CD14-positive monocyte (primary cell): ENCODE data around the gene NT5C1A. TPM values are rescaled to one million over a fixed set of nuclear protein-coding genes. Genes with fewer than 3 reads are reported as not detected.
A peak's percentile ranks its signal among the peaks of the same experiment; 100 is the strongest.

Source experiments
- DNase-seq, 3 donors: peaks; one replicate each; pipeline ENCODE4 v3.0.0-alpha.2; 2011 to 2022
- H2AFZ ChIP-seq: 2 replicates; pipeline ENCODE4 v1.6.0; 2012; ENCODE audit warnings: mild to moderate bottlenecking, low read depth, low read length, inconsistent platforms; ENCODE audit not compliant: insufficient read depth, poor library complexity, severe bottlenecking
- H3K27ac ChIP-seq, 2 donors: 1 replicate in 1 of 2; 2 replicates in 1 of 2; pipeline ENCODE4 v1.5.1; 2012 to 2013; ENCODE audit warnings: low read length in 2 of 2, control low read depth in 1 of 2, inconsistent platforms in 1 of 2, low read depth in 1 of 2, mild to moderate bottlenecking in 1 of 2
- H3K27me3 ChIP-seq, 2 donors: one replicate each; pipeline versions ENCODE4 v1.6.0 to v1.6.1; 2011 to 2013; ENCODE audit warnings: low read length in 2 of 2; ENCODE audit not compliant: control insufficient read depth in 2 of 2, insufficient read depth in 2 of 2
- H3K36me3 ChIP-seq, 2 donors: replicated peaks in 1 of 2; 1 replicate in 1 of 2; 2 replicates in 1 of 2; pipeline versions ENCODE4 v1.5.1 to v1.6.1; 2012 to 2013; ENCODE audit warnings: low read length in 2 of 2, control low read depth in 1 of 2, inconsistent platforms in 1 of 2, mild to moderate bottlenecking in 1 of 2; ENCODE audit not compliant: insufficient read depth in 2 of 2, control insufficient read depth in 1 of 2
- H3K4me1 ChIP-seq, 2 donors: 1 replicate in 1 of 2; 2 replicates in 1 of 2; pipeline versions ENCODE4 v1.5.1 to v1.6.1; 2012 to 2013; ENCODE audit warnings: low read length in 2 of 2, control low read depth in 1 of 2, inconsistent platforms in 1 of 2, mild to moderate bottlenecking in 1 of 2, moderate library complexity in 1 of 2; ENCODE audit not compliant: insufficient read depth in 2 of 2, control insufficient read depth in 1 of 2
- H3K4me2 ChIP-seq: replicated peaks from 2 replicates; pipeline ENCODE3; 2012; ENCODE audit warnings: low read length, moderate library complexity, mild to moderate bottlenecking; ENCODE audit not compliant: poor library complexity, severe bottlenecking; ENCODE audit errors: extremely low read depth
- H3K4me3 ChIP-seq, 3 experiments: fragments of 200-600 bp in 1 of 3; sonication (generic) in 1 of 3; replicated peaks in 1 of 3; 1 replicate in 2 of 3; 2 replicates in 1 of 3; pipeline ENCODE4 v1.5.1; 2011 to 2013; ENCODE audit warnings: low read length in 3 of 3, mild to moderate bottlenecking in 3 of 3, control low read depth in 2 of 3, low read depth in 2 of 3, inconsistent platforms in 1 of 3, moderate library complexity in 1 of 3
- H3K79me2 ChIP-seq: 2 replicates; pipeline ENCODE4 v1.6.0; 2012; ENCODE audit warnings: mild to moderate bottlenecking, control low read depth, inconsistent platforms, low read length, moderate library complexity; ENCODE audit not compliant: insufficient read depth
- H3K9ac ChIP-seq: 2 replicates; pipeline ENCODE4 v1.6.0; 2017; ENCODE audit warnings: low read length, mild to moderate bottlenecking; ENCODE audit not compliant: insufficient read depth, poor library complexity, severe bottlenecking
- H3K9me3 ChIP-seq, 2 donors: replicated peaks in 1 of 2; 1 replicate in 1 of 2; 2 replicates in 1 of 2; pipeline versions ENCODE4 v1.5.1 to v1.6.1; 2012 to 2013; ENCODE audit warnings: low read length in 2 of 2, control low read depth in 1 of 2; ENCODE audit not compliant: control insufficient read depth in 1 of 2, insufficient read depth in 1 of 2
- H4K20me1 ChIP-seq: 2 replicates; pipeline ENCODE4 v1.6.0; 2012; ENCODE audit warnings: mild to moderate bottlenecking, low read length, control low read depth, moderate library complexity; ENCODE audit not compliant: insufficient read depth
- H3K27ac Mint-ChIP-seq, 7 donors: one replicate each; pipeline ENCODE4 v1.8.0; 2020; ENCODE audit warnings: mild to moderate bottlenecking in 7 of 7, mixed read lengths in 7 of 7, moderate library complexity in 6 of 7, inconsistent platforms in 2 of 7
- H3K27me3 Mint-ChIP-seq, 3 donors: one replicate each; pipeline ENCODE4 v1.8.0; 2021 to 2022; ENCODE audit warnings: low read depth in 3 of 3, mild to moderate bottlenecking in 3 of 3, mixed read lengths in 3 of 3, moderate library complexity in 3 of 3, inconsistent platforms in 1 of 3
- H3K36me3 Mint-ChIP-seq, 2 donors: one replicate each; pipeline ENCODE4 v1.8.0; 2020; ENCODE audit warnings: mixed read lengths in 2 of 2, inconsistent platforms in 1 of 2, mild to moderate bottlenecking in 1 of 2
- H3K4me1 Mint-ChIP-seq: one replicate; pipeline ENCODE4 v1.8.0; 2020; ENCODE audit warnings: mild to moderate bottlenecking, mixed read lengths
- H3K4me3 Mint-ChIP-seq, 2 donors: one replicate each; pipeline ENCODE4 v1.8.0; 2020; ENCODE audit warnings: mild to moderate bottlenecking in 2 of 2, mixed read lengths in 2 of 2, moderate library complexity in 1 of 2
- H3K9me3 Mint-ChIP-seq, 7 donors: one replicate each; pipeline ENCODE4 v1.8.0; 2020 to 2022; ENCODE audit warnings: mixed read lengths in 7 of 7, mild to moderate bottlenecking in 6 of 7, moderate library complexity in 6 of 7, inconsistent platforms in 2 of 7
- CTCF ChIP-seq: fragments of 200-600 bp; IDR thresholded peaks from one replicate; pipeline ENCODE4 v1.8.0; 2022; ENCODE audit warnings: antibody characterized with exemption, mild to moderate bottlenecking
- WGBS: methylation state at CpG from one replicate; pipeline ENCODE4 v1.1.5; 2013; ENCODE audit warnings: missing lambda C conversion rate; ENCODE audit not compliant: insufficient coverage; 5-methylcytosine and 5-hydroxymethylcytosine counted together
- intact Hi-C, 2 donors: fragments of 100-400 bp; cut with micrococcal nuclease; formaldehyde crosslinking; loops; one replicate each; pipeline versions ENCODE4 v1.15.0 to v1.15.1; 2023
- polyA plus RNA-seq, 3 donors: library from polyadenylated mRNA; depleted of rRNA in 1 of 3; unstranded in 2 of 3; stranded (reverse) in 1 of 3; fragments of 300-500 nt in 2 of 3; fragments of >200 nt in 1 of 3; fragmentation: Illumina TruSeq in 2 of 3; gene quantifications; 1 replicate in 2 of 3; 2 replicates in 1 of 3; pipeline ENCODE4 v1.2.3, GENCODE V29; 2012 to 2021

The NT5C1A gene
- polyA plus RNA-seq, 3 donors, result not detected

- no peak overlapping the region for H3K27ac Mint-ChIP-seq
- intact Hi-C loops, result no loop called here
Observed at GRCh38 chr1:39643705-39644104, 28.2 kb downstream of the NT5C1A start.

GRCh38 chr1:39642796-39643195 is 29.1 kb downstream of the NT5C1A start:
- Histone ChIP-seq H3K36me3 (no peaks in the 10 kb centered on the region), H3K4me2 (no peak overlapping the region), H4K20me1 (no peaks in the 10 kb centered on the region), H2AFZ (no peak overlapping the region), H3K79me2 (no peaks in the 10 kb centered on the region), H3K4me1 (peaks cover 3 to 15% of the 10 kb centered on the region in 2 donors), H3K9ac (no peak overlapping the region), H3K27me3 (peaks cover 8 to 13% of the 10 kb centered on the region in 2 donors), H3K27ac (no peak overlapping the region), H3K4me3 (no peak overlapping the region), H3K9me3 (peaks cover 6 to 8% of the 10 kb centered on the region in 2 donors)
- Mint-ChIP-seq H3K4me1 (peaks cover 5% of the 10 kb centered on the region), H3K36me3 (no peaks in the 10 kb centered on the region), H3K9me3 (peaks cover 4 to 11% (median 9%) of the 10 kb centered on the region in 7 donors), H3K4me3 (no peak overlapping the region), H3K27me3 (peaks cover 8 to 21% (median 18%) of the 10 kb centered on the region in 3 donors), H3K27ac (no peak overlapping the region)
- intact Hi-C loops, result no loop called here
- DNase-seq, result no peak
- no peak for TF ChIP-seq CTCF
- 92% methylated on average over 2 of the region's 4 CpGs for WGBS

More at GRCh38 chr1:39643705-39644104, 28.2 kb downstream of the NT5C1A start:
- H3K4me3 Mint-ChIP-seq, result no peak overlapping the region
- Histone ChIP-seq H3K27ac (no peak overlapping the region), H3K36me3 (no peaks in the 10 kb centered on the region), H3K9ac (no peak overlapping the region), H3K4me3 (no peak overlapping the region), H3K9me3 (peaks cover 6 to 8% of the 10 kb centered on the region in 2 donors), H3K79me2 (no peaks in the 10 kb centered on the region), H3K27me3 (peaks cover 4 to 6% of the 10 kb centered on the region in 2 donors), H3K4me1 (peaks cover 3 to 15% of the 10 kb centered on the region in 2 donors), H3K4me2 (no peak overlapping the region), H2AFZ (no peak overlapping the region), H4K20me1 (no peaks in the 10 kb centered on the region)
- H3K9me3 Mint-ChIP-seq, result peaks cover 4 to 11% (median 9%) of the 10 kb centered on the region in 7 donors
- DNase-seq, result peak in 2 of 3 donors; percentile 4 to 17
- H3K36me3 Mint-ChIP-seq, result no peaks in the 10 kb centered on the region
- peaks cover 5% of the 10 kb centered on the region for H3K4me1 Mint-ChIP-seq
- 100% methylated on average over 1 of the region's 3 CpGs for WGBS
- TF ChIP-seq CTCF, result no peak
- H3K27me3 Mint-ChIP-seq, result peaks cover 7 to 16% (median 11%) of the 10 kb centered on the region in 3 donors
